Activated T-helper 17 cell treated with anti-CD3 and anti-CD28 coated beads, Interleukin-2, amount 50 U/mL, for 72 hours (primary cell): Measurements from ENCODE around the gene HSPB7. TPM values are rescaled to one million over a fixed set of nuclear protein-coding genes. Genes with fewer than 3 reads are reported as not detected.
"Not testable (repeated sequence)": the region's sequence is repeated elsewhere in the genome, so short reads cannot be mapped to it uniquely, and the experiment has no call there.

Experiments
- ATAC-seq: fragments of 150-1000 bp; cut with Tn5 transposase; replicated peaks from 2 replicates; pipeline ENCODE4 v1.10.0; 2021; ENCODE audit warnings: mild to moderate bottlenecking, moderate library complexity
- H3K27ac Mint-ChIP-seq: one replicate; pipeline ENCODE4 v1.8.0; 2022; ENCODE audit warnings: mixed read lengths
- H3K27me3 Mint-ChIP-seq: one replicate; pipeline ENCODE4 v1.8.0; 2022; ENCODE audit warnings: mixed read lengths
- H3K36me3 Mint-ChIP-seq: one replicate; pipeline ENCODE4 v1.8.0; 2022; ENCODE audit warnings: low read depth, mild to moderate bottlenecking, mixed read lengths
- H3K4me1 Mint-ChIP-seq: one replicate; pipeline ENCODE4 v1.8.0; 2022; ENCODE audit warnings: mixed read lengths
- H3K4me3 Mint-ChIP-seq: one replicate; pipeline ENCODE4 v1.8.0; 2022; ENCODE audit warnings: mild to moderate bottlenecking, mixed read lengths
- H3K9me3 Mint-ChIP-seq: one replicate; pipeline ENCODE4 v1.8.0; 2022; ENCODE audit warnings: mixed read lengths
- total RNA-seq, 2 donors: library from RNA; stranded (reverse); gene quantifications; one replicate each; pipeline ENCODE4 v1.2.3, GENCODE V29; 2022

The HSPB7 gene
- total RNA-seq, 2 donors from 2014 or later = not detected

GRCh38 chr1:15994081-15994480, 23.8 kb downstream of the HSPB7 start:
- Mint-ChIP-seq H3K36me3 (no peaks in the 10 kb centered on the region), H3K4me1 (no peaks in the 10 kb centered on the region), H3K27me3 (peaks cover 3% of the 10 kb centered on the region), H3K27ac (no peak overlapping the region), H3K9me3 (no peaks in the 10 kb centered on the region), H3K4me3 (no peak overlapping the region)
- ATAC-seq = no peak

GRCh38 chr1:15993666-15994065, 24.2 kb downstream of the HSPB7 start:
- H3K9me3 Mint-ChIP-seq = no peaks in the 10 kb centered on the region
- peaks cover 3% of the 10 kb centered on the region for H3K27me3 Mint-ChIP-seq
- H3K27ac Mint-ChIP-seq = no peak overlapping the region
- H3K36me3 Mint-ChIP-seq = no peaks in the 10 kb centered on the region
- H3K4me3 Mint-ChIP-seq = no peak overlapping the region
- no peak for ATAC-seq
- no peaks in the 10 kb centered on the region for H3K4me1 Mint-ChIP-seq

- Mint-ChIP-seq H3K4me3 (no peak overlapping the region), H3K9me3 (no peaks in the 10 kb centered on the region), H3K27me3 (peaks cover under 1% of the 10 kb centered on the region), H3K36me3 (no peaks in the 10 kb centered on the region), H3K27ac (peak overlapping the region; percentile 75), H3K4me1 (no peaks in the 10 kb centered on the region)
- ATAC-seq = no peak
Measured at GRCh38 chr1:15992582-15993500, 25.0 kb downstream of the HSPB7 start.

- Mint-ChIP-seq H3K27me3 (no peaks in the 10 kb centered on the region), H3K27ac (peak overlapping the region; percentile 75), H3K4me1 (no peaks in the 10 kb centered on the region), H3K36me3 (no peaks in the 10 kb centered on the region), H3K9me3 (no peaks in the 10 kb centered on the region), H3K4me3 (no peak overlapping the region)
- no peak for ATAC-seq
Measured at GRCh38 chr1:15992187-15992553, 25.7 kb downstream of the HSPB7 start.

GRCh38 chr1:15991427-15992186, 26.2 kb downstream of the HSPB7 start:
- Mint-ChIP-seq H3K27ac (no peak overlapping the region), H3K4me1 (no peaks in the 10 kb centered on the region), H3K27me3 (no peaks in the 10 kb centered on the region), H3K36me3 (no peaks in the 10 kb centered on the region), H3K4me3 (no peak overlapping the region), H3K9me3 (no peaks in the 10 kb centered on the region)
- no peak for ATAC-seq

- H3K4me1 Mint-ChIP-seq = peaks cover 6% of the 10 kb centered on the region
- no peaks in the 10 kb centered on the region for H3K9me3 Mint-ChIP-seq
- H3K27ac Mint-ChIP-seq = no peak overlapping the region
- no peak for ATAC-seq
- no peaks in the 10 kb centered on the region for H3K36me3 Mint-ChIP-seq
- H3K4me3 Mint-ChIP-seq = no peak overlapping the region
- no peaks in the 10 kb centered on the region for H3K27me3 Mint-ChIP-seq
Measured at GRCh38 chr1:15989776-15990175, 28.1 kb downstream of the HSPB7 start.

- no peaks in the 10 kb centered on the region for H3K27me3 Mint-ChIP-seq
- no peak overlapping the region for H3K27ac Mint-ChIP-seq
- no peak for ATAC-seq
- no peaks in the 10 kb centered on the region for H3K36me3 Mint-ChIP-seq
- H3K4me1 Mint-ChIP-seq = peaks cover 9% of the 10 kb centered on the region
- no peaks in the 10 kb centered on the region for H3K9me3 Mint-ChIP-seq
- no peak overlapping the region for H3K4me3 Mint-ChIP-seq
Measured at GRCh38 chr1:15988856-15989736, 28.7 kb downstream of the HSPB7 start.

GRCh38 chr1:15985611-15986297, 32.1 kb downstream of the HSPB7 start:
- peaks cover 15% of the 10 kb centered on the region for H3K4me1 Mint-ChIP-seq
- H3K27me3 Mint-ChIP-seq = no peaks in the 10 kb centered on the region
- no peak overlapping the region for H3K4me3 Mint-ChIP-seq
- ATAC-seq = no peak
- no peaks in the 10 kb centered on the region for H3K36me3 Mint-ChIP-seq
- peak overlapping the region; percentile 71 for H3K27ac Mint-ChIP-seq
- H3K9me3 Mint-ChIP-seq = no peaks in the 10 kb centered on the region

GRCh38 chr1:15983275-15983674, 34.6 kb downstream of the HSPB7 start:
- H3K27me3 Mint-ChIP-seq = no peaks in the 10 kb centered on the region
- H3K27ac Mint-ChIP-seq = no peak overlapping the region
- ATAC-seq = no peak
- no peaks in the 10 kb centered on the region for H3K36me3 Mint-ChIP-seq
- H3K4me3 Mint-ChIP-seq = no peak overlapping the region
- H3K4me1 Mint-ChIP-seq = peaks cover 15% of the 10 kb centered on the region
- H3K9me3 Mint-ChIP-seq = no peaks in the 10 kb centered on the region

- no peak for ATAC-seq
- Mint-ChIP-seq H3K4me3 (no peak overlapping the region), H3K9me3 (no peaks in the 10 kb centered on the region), H3K27me3 (no peaks in the 10 kb centered on the region), H3K36me3 (no peaks in the 10 kb centered on the region), H3K4me1 (peaks cover 16% of the 10 kb centered on the region), H3K27ac (no peak overlapping the region)
Measured at GRCh38 chr1:15981679-15982078, 36.2 kb downstream of the HSPB7 start.

- H3K27me3 Mint-ChIP-seq, H3K4me3 Mint-ChIP-seq, ATAC-seq, H3K9me3 Mint-ChIP-seq, H3K27ac Mint-ChIP-seq: not testable (repeated sequence)
- Mint-ChIP-seq H3K36me3 (peaks cover 19% of the 10 kb centered on the region), H3K4me1 (peaks cover 23% of the 10 kb centered on the region)
Measured at GRCh38 chr1:15977947-15978346, 39.9 kb downstream of the HSPB7 start.

GRCh38 chr1:15975805-15976680, 41.8 kb downstream of the HSPB7 start, which contains the start of gene ZBTB17:
Gene ZBTB17 (minus strand): TSS chr1:15976101. CDS start chr1:15948495, 27,606 bp downstream.
- Mint-ChIP-seq H3K9me3 (no peaks in the 10 kb centered on the region), H3K27ac (peak within 1 kb of the TSS; percentile 96), H3K27me3 (no peaks in the 10 kb centered on the region), H3K36me3 (peaks cover 35% of the 10 kb centered on the region), H3K4me1 (peaks cover 34% of the 10 kb centered on the region), H3K4me3 (peak within 1 kb of the TSS; percentile 94)
- ATAC-seq = peak; percentile 83

- Mint-ChIP-seq H3K4me1 (peaks cover 34% of the 10 kb centered on the region), H3K27me3 (no peaks in the 10 kb centered on the region), H3K36me3 (peaks cover 41% of the 10 kb centered on the region), H3K4me3 (peak overlapping the region; percentile 94), H3K9me3 (no peaks in the 10 kb centered on the region), H3K27ac (peak overlapping the region; percentile 96)
- peak; percentile 76 for ATAC-seq
Measured at GRCh38 chr1:15975358-15975804, 42.5 kb downstream of the HSPB7 start.
